C4-2B (cell line): Measurements from ENCODE around the gene FHIT.

Experiments
- H3K27ac ChIP-seq: fragments of 450-650 bp; 2 replicates; pipeline ENCODE4 v1.5.1; 2017
- CTCF ChIP-seq: fragments of 450-650 bp; conservative IDR thresholded peaks from 2 replicates; pipeline ENCODE4 v1.5.1; 2017; ENCODE audit warnings: mild to moderate bottlenecking
- ZFX ChIP-seq: fragments of 450-650 bp; IDR thresholded peaks from 2 replicates; pipeline ENCODE4 v1.6.1; 2017

Gene FHIT

DNA sequence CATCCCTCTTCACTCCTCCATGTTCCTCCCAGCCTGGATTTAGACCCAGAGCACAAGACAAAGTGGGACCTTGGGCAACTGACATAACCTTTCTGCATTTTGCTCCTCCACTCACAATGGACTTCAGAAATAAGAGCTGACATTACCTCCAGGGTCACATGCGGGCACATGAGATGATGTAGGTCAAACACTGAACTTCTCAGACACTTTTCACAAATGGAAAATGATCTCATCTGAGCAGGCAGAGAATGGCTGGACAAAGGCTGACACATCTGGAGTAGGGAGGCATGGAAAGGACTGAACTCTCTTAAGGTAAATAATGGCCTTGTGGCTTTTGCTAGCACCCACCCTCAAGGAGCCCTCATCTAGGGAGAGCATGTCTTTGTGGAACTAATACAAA lies 1352.2 kb downstream of the FHIT start:
- TF ChIP-seq ZFX (no peak), CTCF (no peak)
- H3K27ac ChIP-seq = no peak overlapping the region

DNA sequence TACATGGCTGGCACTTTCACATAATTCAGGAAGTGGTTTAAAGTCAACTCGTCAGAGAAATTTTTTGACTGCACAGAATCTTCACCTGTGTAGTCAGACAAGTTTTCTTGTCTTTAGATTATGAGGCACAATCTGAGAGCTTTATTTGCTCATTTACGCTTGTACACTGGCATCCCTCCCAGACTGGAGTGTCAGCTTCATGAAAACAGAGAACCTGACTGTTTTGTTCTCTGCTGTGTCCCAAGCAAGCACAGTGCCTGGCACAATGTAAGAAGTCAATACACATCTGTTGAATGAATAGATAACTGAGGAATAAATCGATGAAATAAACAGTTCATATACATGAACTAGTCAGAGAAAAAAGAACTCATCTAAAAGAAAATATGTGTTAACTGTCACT lies 1355.3 kb downstream of the FHIT start:
- no peak for TF ChIP-seq ZFX
- no peak for TF ChIP-seq CTCF
- H3K27ac ChIP-seq = no peak overlapping the region

DNA sequence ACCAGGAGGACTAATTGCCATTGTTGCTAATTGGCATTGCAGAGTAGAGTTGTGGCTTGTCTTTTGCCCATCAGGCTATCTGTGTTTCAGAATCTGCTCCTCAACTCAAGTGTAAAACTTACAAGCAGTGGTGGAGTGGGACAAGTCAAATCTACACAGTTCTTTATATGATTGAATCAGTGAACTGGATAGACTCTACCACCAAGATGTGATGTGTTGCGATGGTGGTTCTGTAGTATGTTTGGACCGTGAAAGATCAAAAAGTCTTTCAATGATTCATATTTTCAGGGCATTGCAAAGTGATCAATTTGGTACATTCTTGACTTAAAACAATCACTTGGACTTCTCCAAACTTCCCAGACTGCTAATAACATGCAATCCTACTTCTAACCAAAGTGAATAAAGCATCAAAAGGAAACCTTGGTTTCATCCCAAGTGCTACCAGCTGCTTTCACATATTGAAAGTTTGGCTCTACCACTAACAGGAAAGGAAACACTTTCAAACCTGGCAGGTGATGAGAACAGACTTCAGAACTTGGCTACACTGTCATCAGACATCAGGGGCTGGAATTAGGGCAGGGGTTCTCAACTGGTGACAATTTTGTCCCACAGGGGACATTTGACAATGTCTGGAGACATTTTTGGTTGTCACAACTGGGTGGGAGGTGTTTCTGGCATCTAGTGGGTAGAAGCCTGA lies 1356.7 kb downstream of the FHIT start:
- TF ChIP-seq CTCF (no peak), ZFX (no peak)
- no peak overlapping the region for H3K27ac ChIP-seq

- H3K27ac ChIP-seq = no peak overlapping the region
- TF ChIP-seq CTCF (no peak), ZFX (no peak)
Observed at GRCh38 chr3:59890639-59891038, 1360.6 kb downstream of the FHIT start.

DNA sequence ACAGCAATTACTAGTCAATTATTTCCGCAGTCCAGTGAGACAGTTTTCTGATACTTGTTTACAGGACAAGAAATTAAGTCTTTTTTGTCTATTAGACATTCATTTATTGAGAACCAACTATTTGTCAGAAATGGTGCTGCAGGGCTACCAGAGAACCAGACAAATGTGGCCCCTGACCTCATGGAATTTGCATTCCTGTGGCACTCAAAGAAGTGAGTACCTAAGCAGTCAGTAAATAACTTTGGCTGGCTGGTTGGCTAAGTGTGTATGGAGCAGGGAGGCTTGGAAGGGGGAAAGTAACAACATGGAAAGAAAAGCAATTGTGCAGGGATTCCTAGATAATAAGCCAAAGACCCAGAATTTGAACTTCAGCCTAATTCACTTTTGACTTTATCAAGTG lies 1364.5 kb downstream of the FHIT start:
- no peak overlapping the region for H3K27ac ChIP-seq
- TF ChIP-seq CTCF (no peak), ZFX (no peak)

- H3K27ac ChIP-seq = no peak overlapping the region
- TF ChIP-seq CTCF = no peak
- TF ChIP-seq ZFX = no peak
Observed at GRCh38 chr3:59885899-59886400, 1365.3 kb downstream of the FHIT start.

GRCh38 chr3:59885101-59885500 lies 1366.2 kb downstream of the FHIT start:
- no peak for TF ChIP-seq CTCF
- TF ChIP-seq ZFX = no peak

More at GRCh38 chr3:59885101-59885500, 1366.2 kb downstream of the FHIT start:
- H3K27ac ChIP-seq = no peak overlapping the region
